Brain microvascular endothelial cell (primary cell): Measurements from ENCODE around the gene IL7R.

Experiments used
- DNase-seq: peaks from one replicate; pipeline ENCODE4 v3.0.0-alpha.2; 2020
- H3K27ac ChIP-seq: fragments of 250-450 bp; sonication (Bioruptor Pico); 2 replicates; pipeline ENCODE4 v1.5.1; 2020; ENCODE audit warnings: mild to moderate bottlenecking, moderate library complexity
- H3K27me3 ChIP-seq: fragments of 250-450 bp; sonication (Bioruptor Pico); replicated peaks from 2 replicates; pipeline ENCODE4 v1.5.1; 2020; ENCODE audit warnings: mild to moderate bottlenecking
- H3K36me3 ChIP-seq: fragments of 250-450 bp; sonication (Bioruptor Pico); replicated peaks from 2 replicates; pipeline ENCODE4 v1.5.1; 2020; ENCODE audit warnings: mild to moderate bottlenecking
- H3K4me3 ChIP-seq: 2 replicates; pipeline ENCODE4 v1.5.1; 2011; ENCODE audit warnings: low read depth, mild to moderate bottlenecking, control low read depth, low read length, moderate library complexity
- in situ Hi-C: cut with HindIII; loops from 2 replicates; pipeline ENCODE4 v1.10.0; 2017; ENCODE audit warnings: low sequenced_read_pairs, low pct_ligation_motif_present
- TF ChIP-seq, protein P1 (sequence below): IDR thresholded peaks from 2 replicates; pipeline ENCODE4 v1.5.1; 2011; ENCODE audit warnings: low read depth, mild to moderate bottlenecking, moderate library complexity, low read length, control low read depth, inconsistent platforms; ENCODE audit errors: missing control alignments

The IL7R gene

DNA sequence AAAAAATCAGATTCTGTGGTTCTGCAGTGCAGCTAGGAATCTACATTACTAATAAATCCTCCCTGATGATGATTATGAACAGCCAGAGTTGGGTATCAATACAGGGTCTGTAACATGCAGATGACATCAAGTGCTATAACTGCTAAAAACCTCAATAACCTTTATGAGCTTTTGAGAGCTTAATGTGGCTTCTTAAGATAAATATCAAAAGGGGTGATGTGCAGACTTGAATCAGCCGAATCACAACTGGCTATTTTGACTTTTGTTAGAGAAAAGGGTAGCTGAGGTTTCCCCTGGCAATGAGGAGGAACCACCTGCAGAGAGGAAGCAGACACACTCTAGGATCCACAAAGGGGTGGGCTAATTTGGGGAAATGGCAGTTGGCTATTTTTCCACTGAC, 51.5 kb downstream of the IL7R start:
- no peak overlapping the region for H3K4me3 ChIP-seq
- in situ Hi-C loops: no loop called here

DNA sequence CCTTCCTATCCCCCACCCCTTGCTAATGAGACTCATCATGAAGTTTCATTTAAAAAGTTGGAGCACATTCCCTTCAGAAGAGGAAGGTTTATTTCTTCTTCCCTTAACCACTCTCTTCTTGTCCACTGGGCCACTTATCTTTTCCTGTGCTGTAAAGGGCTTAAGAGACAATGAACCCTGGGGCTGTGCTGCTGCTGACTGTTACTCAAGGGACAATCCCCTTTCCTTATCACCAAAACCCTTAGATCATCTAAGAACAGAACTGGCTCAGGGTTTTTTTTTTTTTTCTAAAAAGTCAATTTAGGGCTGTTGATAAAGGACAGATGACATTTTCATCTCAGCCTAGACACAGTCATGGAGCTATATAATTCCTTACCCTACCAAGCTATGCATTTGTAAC, 52.1 kb downstream of the IL7R start:
- in situ Hi-C loops: no loop called here
- Histone ChIP-seq H3K27ac (no peak overlapping the region), H3K36me3 (no peaks in the 10 kb centered on the region), H3K4me3 (no peak overlapping the region), H3K27me3 (no peaks in the 10 kb centered on the region)
- no peak for DNase-seq
- TF ChIP-seq, protein P1, sequence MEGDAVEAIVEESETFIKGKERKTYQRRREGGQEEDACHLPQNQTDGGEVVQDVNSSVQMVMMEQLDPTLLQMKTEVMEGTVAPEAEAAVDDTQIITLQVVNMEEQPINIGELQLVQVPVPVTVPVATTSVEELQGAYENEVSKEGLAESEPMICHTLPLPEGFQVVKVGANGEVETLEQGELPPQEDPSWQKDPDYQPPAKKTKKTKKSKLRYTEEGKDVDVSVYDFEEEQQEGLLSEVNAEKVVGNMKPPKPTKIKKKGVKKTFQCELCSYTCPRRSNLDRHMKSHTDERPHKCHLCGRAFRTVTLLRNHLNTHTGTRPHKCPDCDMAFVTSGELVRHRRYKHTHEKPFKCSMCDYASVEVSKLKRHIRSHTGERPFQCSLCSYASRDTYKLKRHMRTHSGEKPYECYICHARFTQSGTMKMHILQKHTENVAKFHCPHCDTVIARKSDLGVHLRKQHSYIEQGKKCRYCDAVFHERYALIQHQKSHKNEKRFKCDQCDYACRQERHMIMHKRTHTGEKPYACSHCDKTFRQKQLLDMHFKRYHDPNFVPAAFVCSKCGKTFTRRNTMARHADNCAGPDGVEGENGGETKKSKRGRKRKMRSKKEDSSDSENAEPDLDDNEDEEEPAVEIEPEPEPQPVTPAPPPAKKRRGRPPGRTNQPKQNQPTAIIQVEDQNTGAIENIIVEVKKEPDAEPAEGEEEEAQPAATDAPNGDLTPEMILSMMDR: no peak

More for the DNA sequence above, 51.5 kb downstream of the IL7R start:
- H3K36me3 ChIP-seq: no peaks in the 10 kb centered on the region
- no peak for DNase-seq
- H3K27me3 ChIP-seq: no peaks in the 10 kb centered on the region
- H3K27ac ChIP-seq: no peak overlapping the region
- TF ChIP-seq, protein P1: no peak

- H3K27ac ChIP-seq: no peak overlapping the region
- DNase-seq: peak; percentile 84
- TF ChIP-seq, protein P1: no peak
- in situ Hi-C loops: no loop called here
- no peaks in the 10 kb centered on the region for H3K36me3 ChIP-seq
- no peak overlapping the region for H3K4me3 ChIP-seq
- no peaks in the 10 kb centered on the region for H3K27me3 ChIP-seq
Observed at GRCh38 chr5:35919191-35919590, 62.5 kb downstream of the IL7R start.

DNA sequence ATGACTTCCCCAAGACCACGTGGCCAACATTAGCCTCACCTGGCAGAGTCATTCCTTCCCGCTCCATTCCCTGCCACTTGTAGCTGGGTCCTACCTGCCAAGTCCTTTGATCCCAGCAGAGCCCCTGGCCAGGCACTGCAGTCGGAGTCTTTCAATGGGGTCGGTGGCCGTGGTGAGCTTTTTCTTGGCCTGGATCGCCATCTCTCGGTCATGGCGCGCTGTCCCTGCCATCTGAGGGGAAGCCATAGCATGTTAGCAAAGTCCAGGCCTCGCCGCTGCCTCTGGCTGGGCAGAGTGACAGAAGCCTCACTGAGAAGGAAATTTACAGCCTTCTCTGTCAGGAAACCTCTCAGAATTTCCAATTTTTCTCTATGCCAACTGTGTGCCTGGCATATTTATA, 64.2 kb downstream of the IL7R start:
- in situ Hi-C loops: no loop called here
- no peaks in the 10 kb centered on the region for H3K36me3 ChIP-seq
- TF ChIP-seq, protein P1: peak; percentile 50
- no peak for DNase-seq
- H3K27me3 ChIP-seq: no peaks in the 10 kb centered on the region
- no peak overlapping the region for H3K4me3 ChIP-seq
- no peak overlapping the region for H3K27ac ChIP-seq

- H3K27me3 ChIP-seq: no peaks in the 10 kb centered on the region
- H3K4me3 ChIP-seq: no peak overlapping the region
- TF ChIP-seq, protein P1: no peak
- DNase-seq: no peak
- H3K27ac ChIP-seq: no peak overlapping the region
- in situ Hi-C loops: no loop called here
- no peaks in the 10 kb centered on the region for H3K36me3 ChIP-seq
Observed at GRCh38 chr5:35921930-35922329, 65.2 kb downstream of the IL7R start.

DNA sequence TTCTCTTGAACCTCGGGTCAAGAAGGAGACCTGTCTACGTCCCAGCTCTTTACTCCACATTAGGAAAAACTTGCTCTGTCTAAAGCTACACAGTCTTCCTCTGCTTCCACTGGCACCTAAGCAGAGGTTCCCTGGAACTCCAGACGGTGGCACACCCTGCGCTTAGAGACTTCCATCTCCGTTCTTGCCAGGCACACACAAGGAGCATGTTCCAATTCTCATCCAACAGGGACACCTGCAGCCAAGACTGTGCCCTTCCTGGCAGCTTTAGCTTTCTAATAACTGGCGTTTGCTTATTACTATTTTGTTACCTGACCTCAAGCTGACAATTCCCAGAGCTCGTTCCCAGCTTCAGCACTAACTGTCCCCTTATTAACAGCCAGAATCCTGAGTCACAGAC, 65.8 kb downstream of the IL7R start:
- Histone ChIP-seq H3K4me3 (no peak overlapping the region), H3K27me3 (no peaks in the 10 kb centered on the region), H3K36me3 (no peaks in the 10 kb centered on the region), H3K27ac (no peak overlapping the region)
- TF ChIP-seq, protein P1: no peak
- no peak for DNase-seq
- in situ Hi-C loops: no loop called here
